ENCODE measurements around the gene ARHGAP24. TPM values are rescaled to one million over a fixed set of nuclear protein-coding genes. Genes with fewer than 3 reads are reported as not detected.

The ARHGAP24 gene
- total RNA-seq, 4 donors from 2014 or later, result 12.1 to 60.8 (median 18.9) TPM

- no peaks in the 10 kb centered on the region for H3K36me3 ChIP-seq
- H3K9me3 ChIP-seq, result no peaks in the 10 kb centered on the region
- no peaks in the 10 kb centered on the region for H3K4me1 ChIP-seq
- DNase-seq, result no peak
- H3K27me3 ChIP-seq, result no peaks in the 10 kb centered on the region
- peak overlapping the region in 1 of 2 donors; percentile 8 for H3K27ac ChIP-seq
- no peak for TF ChIP-seq POLR2A (IDR thresholded peaks at IDR 0.05)
- no peak for TF ChIP-seq CTCF (IDR thresholded peaks at IDR 0.05)
- H3K4me3 ChIP-seq, result no peak overlapping the region
- intact Hi-C loops (cut with DNase I; ENCODE audit: low total_unique reads), result no loop called here
Observed at GRCh38 chr4:85708468-85708867, 233.5 kb downstream of the ARHGAP24 start.

- no peak for DNase-seq
- H3K9me3 ChIP-seq, result no peaks in the 10 kb centered on the region
- intact Hi-C loops (cut with DNase I; ENCODE audit: low total_unique reads), result no loop called here
- H3K4me1 ChIP-seq, result no peaks in the 10 kb centered on the region
- H3K27me3 ChIP-seq, result no peaks in the 10 kb centered on the region
- H3K36me3 ChIP-seq, result no peaks in the 10 kb centered on the region
- H3K27ac ChIP-seq, result no peak overlapping the region
- no peak overlapping the region for H3K4me3 ChIP-seq
- TF ChIP-seq POLR2A (IDR thresholded peaks at IDR 0.05) (no peak), CTCF (IDR thresholded peaks at IDR 0.05) (no peak)
Observed at GRCh38 chr4:85713005-85713404, 238.1 kb downstream of the ARHGAP24 start.

- Histone ChIP-seq H3K4me3 (no peak overlapping the region), H3K27me3 (no peaks in the 10 kb centered on the region), H3K36me3 (no peaks in the 10 kb centered on the region), H3K4me1 (no peaks in the 10 kb centered on the region), H3K27ac (no peak overlapping the region), H3K9me3 (no peaks in the 10 kb centered on the region)
- no peak for TF ChIP-seq CTCF (IDR thresholded peaks at IDR 0.05)
- TF ChIP-seq POLR2A (IDR thresholded peaks at IDR 0.05), result no peak
- intact Hi-C loops (cut with DNase I; ENCODE audit: low total_unique reads), result no loop called here
- no peak for DNase-seq
Observed at GRCh38 chr4:85715991-85716737, 241.2 kb downstream of the ARHGAP24 start.

GRCh38 chr4:85717351-85717750 is 242.4 kb downstream of the ARHGAP24 start:
- no peak for DNase-seq
- intact Hi-C loops (cut with DNase I; ENCODE audit: low total_unique reads), result no loop called here
- Histone ChIP-seq H3K4me3 (no peak overlapping the region), H3K27ac (no peak overlapping the region), H3K9me3 (no peaks in the 10 kb centered on the region), H3K27me3 (no peaks in the 10 kb centered on the region), H3K4me1 (no peaks in the 10 kb centered on the region), H3K36me3 (no peaks in the 10 kb centered on the region)
- TF ChIP-seq POLR2A (IDR thresholded peaks at IDR 0.05) (no peak), CTCF (IDR thresholded peaks at IDR 0.05) (no peak)

GRCh38 chr4:85717847-85718246 is 242.9 kb downstream of the ARHGAP24 start:
- Histone ChIP-seq H3K9me3 (no peaks in the 10 kb centered on the region), H3K4me1 (no peaks in the 10 kb centered on the region), H3K36me3 (no peaks in the 10 kb centered on the region), H3K27me3 (no peaks in the 10 kb centered on the region), H3K4me3 (no peak overlapping the region), H3K27ac (no peak overlapping the region)
- DNase-seq, result no peak
- intact Hi-C loops (cut with DNase I; ENCODE audit: low total_unique reads), result no loop called here
- TF ChIP-seq CTCF (IDR thresholded peaks at IDR 0.05) (no peak), POLR2A (IDR thresholded peaks at IDR 0.05) (no peak)
